GM12801 (cell line): ENCODE results near the gene IKZF2.

Source experiments
- CTCF ChIP-seq: IDR thresholded peaks from one replicate; pipeline ENCODE4 v1.5.1; 2011; ENCODE audit warnings: control low read depth; ENCODE audit not compliant: insufficient read length; ENCODE audit errors: extremely low read depth

Gene IKZF2

GRCh38 chr2:213007290-213007838, 144.0 kb downstream of the IKZF2 start:
- TF ChIP-seq CTCF = no peak

DNA sequence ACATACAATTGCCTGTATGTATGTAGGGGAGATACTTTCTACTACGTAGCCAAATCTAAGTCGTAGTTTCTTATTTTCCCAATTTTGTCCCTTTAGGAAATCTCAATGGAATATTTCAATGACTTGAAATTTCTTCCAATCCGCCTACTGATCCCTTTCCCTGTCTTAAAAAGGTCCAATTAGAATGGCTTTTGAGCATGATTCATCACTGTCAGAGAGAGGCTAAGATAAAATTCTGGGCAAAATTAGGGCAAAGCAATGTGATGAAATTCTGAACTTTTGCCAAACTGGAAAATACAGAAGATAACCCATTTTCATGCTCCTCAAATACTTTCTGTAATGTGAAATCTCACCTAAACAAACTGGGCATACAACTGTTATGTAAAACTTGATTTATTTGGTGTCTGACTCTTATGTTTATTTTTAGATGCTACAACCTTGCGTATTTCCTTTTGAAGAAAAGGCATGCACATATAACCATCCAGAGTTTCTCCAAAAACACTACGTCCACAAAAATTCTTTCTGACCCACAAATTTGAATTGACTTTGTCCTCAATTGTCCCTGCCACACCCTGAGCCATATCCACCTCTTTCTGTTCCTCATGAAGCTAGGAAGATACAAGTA, 147.1 kb downstream of the IKZF2 start:
- no peak for TF ChIP-seq CTCF

- no peak for TF ChIP-seq CTCF
Observed at GRCh38 chr2:213002383-213002782, 149.0 kb downstream of the IKZF2 start.

GRCh38 chr2:213001297-213001910, 150.0 kb downstream of the IKZF2 start:
- TF ChIP-seq CTCF = no peak

- TF ChIP-seq CTCF = no peak
Observed at GRCh38 chr2:212998626-212999359, 152.6 kb downstream of the IKZF2 start.

DNA sequence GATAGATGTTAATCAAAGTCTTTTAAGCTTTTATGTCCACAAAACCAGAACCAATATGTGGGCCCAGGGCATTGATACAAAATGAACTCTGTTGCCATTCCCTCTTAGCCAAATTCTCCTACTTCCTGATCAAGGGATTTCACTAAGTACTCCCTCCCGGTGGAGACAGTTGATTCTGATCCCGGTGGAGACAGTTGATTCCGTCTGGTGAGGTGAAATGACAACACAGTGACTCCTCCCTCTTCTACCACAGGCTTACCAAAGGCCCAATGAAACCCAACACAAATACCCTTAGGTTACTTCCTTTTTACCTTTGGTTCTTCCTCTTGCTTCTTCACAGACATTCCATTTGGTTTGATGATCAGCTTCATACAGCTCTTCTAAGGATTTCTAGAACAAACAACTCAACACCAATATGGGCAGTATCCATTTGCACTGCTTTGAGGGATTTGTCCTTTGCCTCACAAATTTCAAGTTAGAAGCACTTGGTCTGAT, 153.8 kb downstream of the IKZF2 start:
- no peak for TF ChIP-seq CTCF

GRCh38 chr2:212995920-212996319, 155.5 kb downstream of the IKZF2 start:
- TF ChIP-seq CTCF = no peak
